GM18868 (cell line): ENCODE results near the gene PPME1.

Source experiments
- ATAC-seq: cut with Tn5 transposase; IDR thresholded peaks from one replicate; pipeline ENCODE4 v1.9.1; 2021; ENCODE audit warnings: mild to moderate bottlenecking, moderate library complexity; ENCODE audit not compliant: unreplicated experiment

Gene PPME1

DNA sequence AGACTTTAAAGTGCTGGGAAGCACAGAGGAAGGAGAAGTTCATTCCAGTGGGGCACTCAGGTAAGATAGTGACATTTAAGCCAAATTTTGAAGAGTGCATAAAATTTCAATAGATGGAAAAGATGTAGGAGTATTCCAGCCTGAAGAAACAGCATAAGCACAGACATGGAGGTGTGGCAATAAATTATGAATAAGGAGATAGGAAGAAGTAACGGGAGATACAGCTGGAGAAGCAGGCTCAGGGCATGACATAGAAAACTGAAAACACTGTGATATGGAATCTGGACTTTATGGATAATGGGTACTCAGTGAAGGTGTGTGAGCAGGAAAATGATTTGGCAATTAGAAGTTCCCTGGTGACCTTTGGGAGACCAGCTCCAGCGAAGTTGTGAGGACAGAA, 107.0 kb downstream of the PPME1 start:
- ATAC-seq: no peak

DNA sequence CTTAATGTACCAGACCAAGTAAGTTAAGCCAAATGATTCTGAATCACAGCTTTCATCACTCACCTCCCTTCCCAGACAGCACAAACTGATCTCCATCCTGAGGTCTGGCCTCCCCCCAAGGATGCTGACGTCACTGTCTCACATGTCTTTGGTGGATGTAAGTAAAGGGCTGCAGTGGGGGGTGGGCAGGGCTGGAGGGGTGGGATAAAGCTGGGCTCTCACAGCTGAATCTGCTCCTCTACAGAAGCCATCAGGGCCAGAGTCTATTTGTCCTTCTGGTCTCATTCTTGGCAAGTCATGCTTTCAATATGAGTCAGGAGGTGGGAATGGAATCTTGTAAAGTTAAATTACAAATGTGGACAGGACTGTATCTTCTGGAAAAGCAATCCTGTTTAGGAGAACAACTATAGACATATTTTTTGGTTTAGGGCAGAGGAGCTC, 107.7 kb downstream of the PPME1 start:
- no peak for ATAC-seq

GRCh38 chr11:74279256-74279655, 108.2 kb downstream of the PPME1 start:
- no peak for ATAC-seq

- ATAC-seq: no peak
These were observed 109.4 kb downstream of the PPME1 start for GRCh38 chr11:74280494-74280893.

GRCh38 chr11:74282421-74282820, 111.3 kb downstream of the PPME1 start:
- no peak for ATAC-seq

- no peak for ATAC-seq
These were observed 111.9 kb downstream of the PPME1 start for GRCh38 chr11:74282914-74283371.

GRCh38 chr11:74283580-74284180, 112.6 kb downstream of the PPME1 start:
- no peak for ATAC-seq

- ATAC-seq: no peak
These were observed 113.4 kb downstream of the PPME1 start for GRCh38 chr11:74284466-74284865.

- ATAC-seq: no peak
These were observed 117.1 kb downstream of the PPME1 start for GRCh38 chr11:74288161-74288560.

DNA sequence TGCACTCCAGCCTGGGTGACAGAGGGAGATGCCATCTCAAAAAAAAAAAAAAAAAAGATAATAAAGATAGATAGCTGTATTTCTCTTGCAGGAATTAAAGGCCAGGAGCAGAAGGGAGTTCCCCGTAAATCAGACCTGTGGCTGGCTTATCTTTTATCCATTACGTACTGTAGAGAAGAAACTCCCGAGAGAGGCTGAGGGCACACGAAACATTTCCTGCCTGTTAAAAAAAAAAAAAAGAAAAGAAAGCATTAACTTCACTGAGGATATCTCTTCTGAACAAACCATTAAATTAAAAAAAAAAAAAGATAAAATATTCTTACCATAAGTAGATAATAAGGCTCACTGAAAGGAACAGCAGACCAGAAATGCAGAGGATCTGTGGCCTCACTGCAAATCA, 117.8 kb downstream of the PPME1 start:
- ATAC-seq: no peak

GRCh38 chr11:74297484-74297883, 126.4 kb downstream of the PPME1 start:
- ATAC-seq: no peak

GRCh38 chr11:74299015-74299414, 127.9 kb downstream of the PPME1 start:
- ATAC-seq: no peak
